HG02981 (cell line): Measurements from ENCODE around the gene ZNF628.

Experiments
- ATAC-seq: cut with Tn5 transposase; IDR thresholded peaks from one replicate; pipeline ENCODE4 v1.9.1; 2021; ENCODE audit warnings: mild to moderate bottlenecking, moderate library complexity; ENCODE audit not compliant: unreplicated experiment

ZNF628 gene

GRCh38 chr19:55449469-55449868 lies 26.9 kb upstream of the ZNF628 start:
- no peak for ATAC-seq

GRCh38 chr19:55451163-55451964 lies 25.1 kb upstream of the ZNF628 start:
- no peak for ATAC-seq

GRCh38 chr19:55451965-55452748 lies 24.3 kb upstream of the ZNF628 start:
- no peak for ATAC-seq

- ATAC-seq, result no peak
Measured at GRCh38 chr19:55452749-55453346, 23.6 kb upstream of the ZNF628 start.

- no peak for ATAC-seq
Measured at GRCh38 chr19:55453511-55454260, 22.7 kb upstream of the ZNF628 start.

- no peak for ATAC-seq
Measured at GRCh38 chr19:55454787-55455243, 21.6 kb upstream of the ZNF628 start.

GRCh38 chr19:55455576-55456235 lies 20.7 kb upstream of the ZNF628 start:
- ATAC-seq, result no peak

GRCh38 chr19:55456347-55456746 lies 20.1 kb upstream of the ZNF628 start:
- ATAC-seq, result no peak

GRCh38 chr19:55457683-55458457 lies 18.5 kb upstream of the ZNF628 start:
- no peak for ATAC-seq

GRCh38 chr19:55459551-55459949 lies 16.9 kb upstream of the ZNF628 start:
- no peak for ATAC-seq

- ATAC-seq, result no peak
Measured at GRCh38 chr19:55459950-55460657, 16.3 kb upstream of the ZNF628 start.

GRCh38 chr19:55460670-55461258 lies 15.7 kb upstream of the ZNF628 start:
- ATAC-seq, result no peak

GRCh38 chr19:55461259-55461973 lies 15.0 kb upstream of the ZNF628 start, which contains the start of gene ISOC2:
ISOC2 (minus strand) TSS chr19:55461642; CDS start chr19:55456486, 5,156 bp downstream.
- ATAC-seq, result peak; percentile 96

GRCh38 chr19:55461974-55462626 lies 14.3 kb upstream of the ZNF628 start:
- no peak for ATAC-seq

GRCh38 chr19:55462722-55463121 lies 13.7 kb upstream of the ZNF628 start:
- no peak for ATAC-seq

GRCh38 chr19:55463583-55464031 lies 12.8 kb upstream of the ZNF628 start:
- ATAC-seq, result no peak

GRCh38 chr19:55464039-55464661 lies 12.3 kb upstream of the ZNF628 start:
- ATAC-seq, result no peak
